COR-L47 (cell line): ENCODE measurements around the gene CSTA.

Source experiments
- DNase-seq: peaks from one replicate; lab custom pipeline; 2025; lab: John Stamatoyannopoulos, UW

Gene CSTA, protein sequence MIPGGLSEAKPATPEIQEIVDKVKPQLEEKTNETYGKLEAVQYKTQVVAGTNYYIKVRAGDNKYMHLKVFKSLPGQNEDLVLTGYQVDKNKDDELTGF

DNA sequence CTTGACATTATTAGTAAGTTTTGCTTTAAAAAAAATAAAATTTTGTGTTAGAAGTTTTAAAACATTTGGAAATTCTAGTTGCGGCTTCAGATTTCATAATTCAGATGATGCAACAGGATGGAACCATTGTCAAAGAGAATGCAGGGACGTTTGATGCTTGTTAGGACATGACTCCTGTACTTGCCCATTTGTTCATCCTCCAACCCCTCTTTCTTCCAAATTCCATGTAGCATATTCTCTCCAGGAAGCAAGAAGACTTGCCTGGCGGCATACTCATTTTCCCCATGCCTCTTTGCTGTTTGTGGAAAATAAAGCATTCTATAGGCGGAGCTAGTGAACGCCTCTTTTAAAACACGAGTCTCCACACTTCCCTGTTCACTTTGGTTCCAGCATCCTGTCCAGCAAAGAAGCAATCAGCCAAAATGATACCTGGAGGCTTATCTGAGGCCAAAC lies at the start of gene CSTA:
Gene CSTA (plus strand): TSS at position 378 of the 453 bp plus-strand sequence. CDS start 45 bp downstream, at position 423.
- DNase-seq: no peak

DNA sequence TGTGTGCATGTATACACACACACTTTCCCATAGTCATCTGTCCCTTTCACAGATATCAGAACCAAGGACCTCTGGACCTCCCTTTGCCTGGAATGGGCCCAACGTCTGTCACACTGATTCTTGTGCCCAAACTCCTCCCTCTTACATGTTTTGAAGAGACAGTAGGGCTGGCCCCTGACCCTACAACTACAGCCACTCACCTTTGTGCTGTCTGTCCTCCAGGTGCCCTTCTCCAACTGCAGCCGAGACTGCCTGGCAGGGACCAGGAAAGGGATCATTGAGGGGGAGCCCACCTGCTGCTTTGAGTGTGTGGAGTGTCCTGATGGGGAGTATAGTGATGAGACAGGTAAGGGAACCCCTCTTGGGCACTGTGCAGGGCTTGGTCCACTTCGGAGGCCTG lies 43.2 kb upstream of the CSTA start:
- DNase-seq: no peak

DNA sequence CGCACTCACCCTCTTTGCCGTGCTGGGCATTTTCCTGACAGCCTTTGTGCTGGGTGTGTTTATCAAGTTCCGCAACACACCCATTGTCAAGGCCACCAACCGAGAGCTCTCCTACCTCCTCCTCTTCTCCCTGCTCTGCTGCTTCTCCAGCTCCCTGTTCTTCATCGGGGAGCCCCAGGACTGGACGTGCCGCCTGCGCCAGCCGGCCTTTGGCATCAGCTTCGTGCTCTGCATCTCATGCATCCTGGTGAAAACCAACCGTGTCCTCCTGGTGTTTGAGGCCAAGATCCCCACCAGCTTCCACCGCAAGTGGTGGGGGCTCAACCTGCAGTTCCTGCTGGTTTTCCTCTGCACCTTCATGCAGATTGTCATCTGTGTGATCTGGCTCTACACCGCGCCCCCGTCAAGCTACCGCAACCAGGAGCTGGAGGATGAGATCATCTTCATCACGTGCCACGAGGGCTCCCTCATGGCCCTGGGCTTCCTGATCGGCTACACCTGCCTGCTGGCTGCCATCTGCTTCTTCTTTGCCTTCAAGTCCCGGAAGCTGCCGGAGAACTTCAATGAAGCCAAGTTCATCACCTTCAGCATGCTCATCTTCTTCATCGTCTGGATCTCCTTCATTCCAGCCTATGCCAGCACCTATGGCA lies 41.1 kb upstream of the CSTA start:
- DNase-seq: no peak

GRCh38 chr3:122284486-122284885 lies 40.6 kb upstream of the CSTA start:
- no peak for DNase-seq

DNA sequence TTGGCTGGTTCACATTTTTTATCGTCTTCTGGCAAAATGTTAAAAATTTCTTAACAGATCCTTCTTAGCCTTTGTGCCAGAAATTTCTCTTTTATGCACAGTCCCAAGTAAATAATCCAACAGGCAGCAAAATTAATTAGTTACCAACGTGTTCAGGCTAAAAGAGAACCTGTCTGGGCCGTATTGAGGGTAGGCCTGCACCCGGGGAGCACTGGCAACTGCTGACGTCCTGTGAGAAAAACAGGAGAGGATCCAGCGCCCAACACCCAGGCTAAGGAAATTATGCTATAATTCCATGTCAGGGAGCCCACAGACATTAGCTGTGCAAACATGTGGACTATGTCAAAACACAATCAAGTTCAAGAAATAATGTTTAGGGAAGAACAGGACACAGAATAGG lies 30.7 kb upstream of the CSTA start:
- no peak for DNase-seq

DNA sequence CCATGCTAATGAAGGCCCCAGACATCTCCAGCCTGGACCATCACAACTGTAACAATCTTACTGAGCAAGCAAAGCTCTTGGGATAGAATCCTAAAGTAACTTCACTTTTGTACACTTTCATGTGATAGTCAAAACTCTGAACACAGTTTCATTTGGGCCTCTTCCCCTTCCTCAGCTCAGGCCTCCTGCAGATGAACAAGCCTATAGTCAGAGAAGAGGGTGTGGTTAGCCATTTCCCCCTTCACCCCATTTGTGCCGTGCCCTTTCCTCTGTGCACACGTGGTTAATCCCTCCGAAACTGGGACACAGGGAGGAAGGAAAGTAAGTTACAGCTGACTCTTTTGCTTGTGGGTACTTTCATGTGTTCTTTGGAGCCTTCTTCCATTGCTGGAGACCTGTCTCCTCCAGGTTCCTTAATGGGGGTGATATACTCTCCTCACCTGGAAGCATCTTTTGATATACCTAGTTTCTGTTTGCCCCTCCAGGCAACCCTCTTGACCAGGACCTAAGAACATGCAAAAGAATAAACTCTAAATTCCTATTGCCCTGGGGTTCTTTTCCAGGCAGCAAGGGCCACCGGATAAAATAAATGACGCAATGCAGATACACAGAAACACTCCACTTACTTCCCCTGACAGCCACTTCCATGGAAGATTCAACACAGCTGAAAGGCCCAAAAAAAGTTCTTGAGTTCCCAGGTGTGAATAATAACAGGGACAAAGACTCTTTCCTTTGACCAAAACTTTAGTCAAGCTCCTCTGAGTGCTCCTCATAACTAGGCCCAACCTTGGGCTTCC lies 29.6 kb upstream of the CSTA start:
- no peak for DNase-seq

- DNase-seq: no peak
These were observed 26.8 kb upstream of the CSTA start for GRCh38 chr3:122298239-122298638.

DNA sequence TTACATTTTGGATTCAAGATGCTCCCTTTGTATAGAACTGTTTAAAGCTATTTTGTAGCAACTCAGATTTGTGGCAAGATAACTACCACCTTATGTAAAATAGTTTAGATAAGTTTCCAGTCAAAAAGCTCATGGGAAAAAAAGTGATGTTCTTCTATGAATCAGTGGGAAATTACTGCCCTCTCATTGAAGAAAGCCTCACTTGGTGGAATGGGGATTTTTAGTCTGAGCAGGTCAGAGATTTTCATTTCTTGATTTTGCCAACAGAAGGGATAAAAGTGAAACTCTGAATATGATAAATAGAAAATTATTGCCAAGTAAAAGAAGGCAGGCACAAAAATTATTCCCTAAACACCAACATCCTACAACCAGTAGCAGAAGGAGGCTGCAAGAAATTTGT lies 25.8 kb upstream of the CSTA start:
- no peak for DNase-seq

GRCh38 chr3:122299872-122300460 lies 25.1 kb upstream of the CSTA start:
- no peak for DNase-seq

GRCh38 chr3:122301063-122301462 lies 24.0 kb upstream of the CSTA start:
- DNase-seq: no peak

- no peak for DNase-seq
These were observed 19.0 kb upstream of the CSTA start for GRCh38 chr3:122305818-122306621.

GRCh38 chr3:122306622-122306953 lies 18.5 kb upstream of the CSTA start:
- DNase-seq: no peak

GRCh38 chr3:122307094-122307687 lies 17.9 kb upstream of the CSTA start:
- DNase-seq: no peak

DNA sequence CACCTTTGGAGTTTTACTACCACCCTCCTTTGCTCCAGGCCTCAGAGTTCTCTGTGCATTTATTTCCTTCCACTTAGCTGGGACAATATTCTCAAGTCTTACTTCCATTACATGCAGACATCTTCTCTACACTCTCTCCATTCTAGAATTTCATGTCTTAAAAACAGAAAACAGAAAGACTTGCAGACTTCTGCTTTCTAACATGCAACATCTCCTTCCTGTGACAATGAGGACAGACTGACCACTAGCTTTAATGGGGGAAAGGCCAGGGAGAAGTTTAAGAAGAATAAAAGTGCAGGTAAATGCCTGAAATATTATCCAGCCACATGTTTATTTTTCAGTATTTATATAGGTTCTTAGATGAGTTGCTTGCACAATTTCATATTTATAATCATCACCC lies 17.1 kb upstream of the CSTA start:
- DNase-seq: no peak

- DNase-seq: no peak
These were observed 14.7 kb upstream of the CSTA start for GRCh38 chr3:122310361-122310760.

DNA sequence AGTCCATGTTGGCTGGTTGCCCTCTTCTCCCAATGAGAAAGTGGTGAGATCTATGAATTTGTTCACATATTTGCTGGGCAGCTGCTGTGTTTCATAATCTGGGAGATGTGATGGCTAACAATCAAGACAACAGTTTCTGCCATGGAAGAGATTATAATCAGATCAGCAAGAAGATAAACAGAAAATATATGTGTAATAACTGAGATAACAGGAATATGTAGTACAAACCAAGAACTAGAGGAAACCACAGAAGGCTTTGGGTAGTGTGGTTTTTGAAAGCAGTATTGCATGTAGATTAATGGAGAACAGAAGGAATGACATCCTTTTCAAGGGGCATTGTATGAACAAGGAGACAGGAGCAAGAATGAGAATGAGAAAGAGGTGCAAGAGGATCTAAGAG lies 12.2 kb upstream of the CSTA start:
- no peak for DNase-seq

DNA sequence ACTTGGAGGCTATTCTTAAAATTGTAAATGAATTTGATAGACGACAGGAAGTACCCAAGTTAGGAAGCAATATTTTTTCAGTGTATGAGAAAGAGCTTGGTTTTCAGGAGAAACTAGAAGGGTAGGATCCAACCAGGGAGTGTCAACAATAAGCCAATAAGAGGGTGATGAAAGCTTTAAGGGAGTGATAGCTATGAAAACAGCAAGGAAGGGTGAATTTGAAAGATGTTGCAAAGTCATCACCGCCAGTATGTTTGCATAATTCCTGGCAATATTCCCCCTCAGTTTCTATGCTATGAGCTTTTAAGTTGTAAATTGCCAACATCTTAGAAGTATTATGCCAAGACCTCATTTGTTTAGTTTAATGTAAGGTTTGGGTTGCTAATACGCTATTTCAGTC lies 11.8 kb upstream of the CSTA start:
- DNase-seq: no peak

DNA sequence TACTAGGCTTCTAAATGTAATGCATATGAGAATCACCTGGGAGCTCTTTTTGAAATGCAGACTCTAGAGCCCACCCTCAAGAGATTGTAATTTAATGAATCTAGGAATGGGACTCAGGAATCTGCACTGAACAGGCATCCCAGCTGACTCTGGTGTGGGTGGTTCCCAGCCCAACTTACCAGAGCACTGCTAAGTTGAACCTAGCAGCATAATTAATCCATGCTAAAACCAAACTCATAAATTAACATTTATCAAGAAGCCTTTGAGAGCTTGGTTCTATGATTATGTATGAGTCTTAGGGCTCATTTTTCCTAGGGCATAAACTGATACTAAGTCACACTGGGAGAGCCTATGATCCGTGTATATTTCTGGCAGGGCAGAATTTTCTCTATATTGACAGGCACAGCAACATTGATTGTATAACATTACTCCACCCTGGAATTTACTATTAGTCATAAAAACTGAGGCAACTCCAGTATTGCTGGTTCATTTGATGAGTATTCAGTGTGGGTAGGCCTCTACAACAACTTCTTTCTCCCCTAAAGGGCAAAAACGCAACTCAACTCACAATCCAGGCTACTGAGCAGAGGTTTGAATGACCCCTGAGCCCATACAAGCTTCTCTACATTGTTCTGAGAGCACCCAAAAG lies 10.7 kb upstream of the CSTA start:
- DNase-seq: no peak

DNA sequence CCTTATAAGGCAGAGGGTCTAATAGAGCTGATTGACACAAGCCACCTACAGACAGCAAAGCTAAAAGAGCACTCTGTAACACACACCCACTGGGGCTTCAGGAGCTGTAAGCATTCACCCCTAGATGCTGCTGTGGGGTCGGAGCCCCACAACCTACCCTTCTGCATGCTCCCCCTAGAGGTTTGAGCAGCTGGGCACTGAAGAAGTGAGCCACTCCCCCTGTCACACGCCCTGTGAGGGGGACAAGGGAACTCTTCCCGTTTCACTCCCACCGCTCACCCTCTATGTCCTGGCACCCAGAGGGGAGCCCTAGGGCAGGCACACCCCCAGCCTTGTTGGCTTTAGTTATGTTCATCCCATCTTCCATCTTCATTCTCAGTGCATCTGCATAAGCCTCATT lies 9.4 kb upstream of the CSTA start:
- no peak for DNase-seq

DNA sequence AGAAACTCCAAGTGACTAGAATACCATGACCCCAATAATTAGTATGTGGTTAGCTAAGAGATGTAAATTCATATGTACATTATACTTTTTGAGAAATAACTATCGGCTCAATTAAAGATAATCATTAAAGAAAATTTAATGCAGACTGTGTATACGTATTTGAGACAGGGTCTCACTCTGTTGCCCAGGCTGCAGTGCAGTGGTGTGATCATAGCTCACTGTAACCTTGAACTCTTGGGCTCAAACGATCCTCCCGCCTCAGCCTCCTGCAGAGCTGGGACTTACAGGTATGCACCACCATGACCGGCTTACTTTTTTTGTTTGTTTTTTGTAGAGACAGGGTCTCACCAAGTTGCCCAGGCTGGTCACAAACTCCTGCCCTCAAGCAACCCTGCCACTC lies 8.7 kb upstream of the CSTA start:
- no peak for DNase-seq

GRCh38 chr3:122318620-122319019 lies 6.4 kb upstream of the CSTA start:
- DNase-seq: no peak
